K562 (cell line): ENCODE measurements around the gene TK1. TPM values are rescaled to one million over a fixed set of nuclear protein-coding genes. Genes with fewer than 3 reads are reported as not detected.

Experiments
- BACH1 ChIP-seq: fragments of 200-800 bp; sonication (Bioruptor generic); IDR thresholded peaks from 2 replicates; pipeline ENCODE4 v1.6.1; 2016; ENCODE audit warnings: missing genetic modification characterization, missing compliant biosample characterization
- BDP1 ChIP-seq: IDR thresholded peaks from 3 replicates; pipeline ENCODE4 v1.6.1; 2011; ENCODE audit not compliant: insufficient read length, insufficient read depth
- CSDE1 ChIP-seq, 2 experiments: fragments of 450-650 bp; IDR thresholded peaks; 2 replicates each; pipeline ENCODE4 v1.6.1; 2016; ENCODE audit warnings: mild to moderate bottlenecking in 1 of 2
- CXXC5 ChIP-seq: fragments of 250-450 bp; sonication (Bioruptor Pico); IDR thresholded peaks from 2 replicates; pipeline ENCODE4 v1.8.0; 2022; ENCODE audit warnings: inconsistent platforms, mild to moderate bottlenecking, moderate library complexity
- ELF1 ChIP-seq: fragments of 200-800 bp; sonication (Bioruptor generic); IDR thresholded peaks from 2 replicates; pipeline ENCODE4 v1.6.1; 2016; ENCODE audit warnings: missing genetic modification characterization, missing compliant biosample characterization
- ESRRA ChIP-seq: fragments of 450-650 bp; IDR thresholded peaks from 2 replicates; pipeline ENCODE4 v1.6.1; 2014; ENCODE audit warnings: low read depth, mild to moderate bottlenecking, moderate library complexity, borderline replicate concordance
- ETV5 ChIP-seq: sonication (generic); formaldehyde crosslinking; IDR thresholded peaks from 2 replicates; pipeline ENCODE4 v1.4.0; 2020; ENCODE audit warnings: low read depth, mild to moderate bottlenecking, missing genetic modification reagents
- POLR2B ChIP-seq: fragments of 450-650 bp; IDR thresholded peaks from 2 replicates; pipeline ENCODE4 v1.6.1; 2018; ENCODE audit warnings: low read depth; ENCODE audit not compliant: partially characterized antibody
- TBP ChIP-seq: optimal IDR thresholded peaks from 2 replicates; pipeline ENCODE3; 2011; ENCODE audit warnings: low read depth, low read length, improper control_type of control experiment
- ZBTB40 ChIP-seq, 2 experiments: fragments of 450-650 bp in 1 of 2; sonication (generic) in 1 of 2; formaldehyde crosslinking in 1 of 2; IDR thresholded peaks; 2 replicates each; pipeline versions ENCODE4 v1.7.1 to v1.9.0; 2016 to 2022; ENCODE audit warnings: inconsistent platforms in 1 of 2, mild to moderate bottlenecking in 1 of 2, missing genetic modification reagents in 1 of 2
- ZNF584 ChIP-seq: fragments of 200-800 bp; sonication (Bioruptor generic); IDR thresholded peaks from 2 replicates; pipeline ENCODE4 v1.6.1; 2016; ENCODE audit warnings: low read depth, mild to moderate bottlenecking, missing genetic modification characterization, missing compliant biosample characterization
- polyA plus RNA-seq, 8 experiments: library from polyadenylated mRNA; depleted of rRNA in 4 of 8; stranded (reverse) in 5 of 8; unstranded in 3 of 8; fragments of >200 nt; fragmentation: Nextera tagmentation in 2 of 8; fragmentation: Illumina TruSeq in 1 of 8; extraction: Ambion mirVana in 2 of 8; extraction: Trizol in 1 of 8; gene quantifications; 2 replicates each; pipeline versions ENCODE4 v1.2.1 to v1.2.3, GENCODE V29; 2011 to 2014; ENCODE audit warnings: inconsistent platforms in 1 of 8, missing spikeins in 1 of 8
- total RNA-seq, 7 experiments: library from RNA; depleted of rRNA in 6 of 7; stranded (reverse); fragments of >200 nt in 6 of 7; fragmentation: Illumina TruSeq in 2 of 7; extraction: Trizol in 2 of 7; gene quantifications; 2 replicates each; pipeline versions ENCODE4 v1.2.1 to v1.2.3, GENCODE V29; 2011 to 2021; ENCODE audit warnings: low replicate concordance in 1 of 7
- TF ChIP-seq, protein P1 (sequence below): fragments of 250-450 bp; sonication (Bioruptor Pico); IDR thresholded peaks from 2 replicates; pipeline ENCODE4 v1.4.0; 2020

TK1 gene
- total and polyA plus RNA-seq, 9 of the 15 experiments (the other 6 are each of a cell fraction or from before 2014, with no cell fraction given): 8.4 to 280 (median 103) TPM

DNA sequence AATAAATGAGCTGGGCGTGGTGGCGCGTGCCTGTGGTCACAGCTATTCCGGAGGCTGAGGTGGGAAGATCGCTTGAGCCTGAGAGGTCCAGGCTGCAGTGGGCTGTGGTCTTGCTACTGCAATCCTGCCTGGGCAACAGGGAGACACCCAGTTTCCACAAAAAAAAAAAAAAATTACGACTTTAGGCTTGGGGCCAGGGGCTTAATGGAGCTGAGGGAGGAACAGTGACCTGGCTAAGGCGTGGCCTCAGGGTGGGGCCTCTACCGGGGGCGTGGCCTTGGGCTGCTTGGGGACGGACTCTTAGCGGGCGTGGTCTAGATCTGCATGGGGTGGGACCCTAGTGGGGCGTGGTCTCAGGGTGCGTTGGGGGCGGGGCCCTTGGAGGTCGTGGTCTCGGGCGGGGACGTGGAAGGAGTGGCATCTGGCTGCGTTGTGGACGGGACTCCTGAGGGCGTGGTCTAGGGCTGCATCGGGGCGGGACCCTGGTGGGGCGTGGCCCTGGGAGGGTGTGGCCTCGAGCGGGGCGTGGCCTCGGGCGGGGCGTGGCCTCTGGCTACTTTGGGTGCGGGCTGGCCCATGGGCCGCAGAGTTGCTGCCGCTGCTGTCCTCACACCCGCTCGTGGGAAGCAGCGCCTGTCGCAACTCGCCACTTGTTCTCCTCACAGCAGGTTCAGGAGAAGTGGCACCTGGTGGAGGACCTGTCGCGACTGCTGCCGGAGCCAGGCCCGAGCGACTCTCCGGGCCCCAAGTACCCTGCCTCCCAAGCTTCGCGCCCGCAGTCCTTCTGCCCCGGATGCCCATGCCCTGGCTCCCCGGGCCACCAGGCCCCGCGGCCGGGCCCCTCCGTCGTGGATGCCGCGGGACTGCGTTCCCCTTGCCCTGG, 46.4 kb downstream of the TK1 start (continued):
- no peak for TF ChIP-seq BDP1
- peak; percentile 64 for TF ChIP-seq CXXC5 (CRISPR knock-in tag)
- no peak for TF ChIP-seq CSDE1 (IDR thresholded peaks at IDR 0.05)
- peak; percentile 50; the same call in 1 of the 2 replicates for TF ChIP-seq ETV5
- TF ChIP-seq ELF1 (tag): no peak
- peak; percentile 26; the same call in 1 of the 2 replicates for TF ChIP-seq ZBTB40 (IDR thresholded peaks at IDR 0.05)
- no peak for TF ChIP-seq ZBTB40 (CRISPR knock-in tag; IDR thresholded peaks at IDR 0.05)
- peak; percentile 82 for TF ChIP-seq TBP
- peak; percentile 24; the same call in 1 of the 2 replicates for TF ChIP-seq ESRRA
- TF ChIP-seq, protein P1, sequence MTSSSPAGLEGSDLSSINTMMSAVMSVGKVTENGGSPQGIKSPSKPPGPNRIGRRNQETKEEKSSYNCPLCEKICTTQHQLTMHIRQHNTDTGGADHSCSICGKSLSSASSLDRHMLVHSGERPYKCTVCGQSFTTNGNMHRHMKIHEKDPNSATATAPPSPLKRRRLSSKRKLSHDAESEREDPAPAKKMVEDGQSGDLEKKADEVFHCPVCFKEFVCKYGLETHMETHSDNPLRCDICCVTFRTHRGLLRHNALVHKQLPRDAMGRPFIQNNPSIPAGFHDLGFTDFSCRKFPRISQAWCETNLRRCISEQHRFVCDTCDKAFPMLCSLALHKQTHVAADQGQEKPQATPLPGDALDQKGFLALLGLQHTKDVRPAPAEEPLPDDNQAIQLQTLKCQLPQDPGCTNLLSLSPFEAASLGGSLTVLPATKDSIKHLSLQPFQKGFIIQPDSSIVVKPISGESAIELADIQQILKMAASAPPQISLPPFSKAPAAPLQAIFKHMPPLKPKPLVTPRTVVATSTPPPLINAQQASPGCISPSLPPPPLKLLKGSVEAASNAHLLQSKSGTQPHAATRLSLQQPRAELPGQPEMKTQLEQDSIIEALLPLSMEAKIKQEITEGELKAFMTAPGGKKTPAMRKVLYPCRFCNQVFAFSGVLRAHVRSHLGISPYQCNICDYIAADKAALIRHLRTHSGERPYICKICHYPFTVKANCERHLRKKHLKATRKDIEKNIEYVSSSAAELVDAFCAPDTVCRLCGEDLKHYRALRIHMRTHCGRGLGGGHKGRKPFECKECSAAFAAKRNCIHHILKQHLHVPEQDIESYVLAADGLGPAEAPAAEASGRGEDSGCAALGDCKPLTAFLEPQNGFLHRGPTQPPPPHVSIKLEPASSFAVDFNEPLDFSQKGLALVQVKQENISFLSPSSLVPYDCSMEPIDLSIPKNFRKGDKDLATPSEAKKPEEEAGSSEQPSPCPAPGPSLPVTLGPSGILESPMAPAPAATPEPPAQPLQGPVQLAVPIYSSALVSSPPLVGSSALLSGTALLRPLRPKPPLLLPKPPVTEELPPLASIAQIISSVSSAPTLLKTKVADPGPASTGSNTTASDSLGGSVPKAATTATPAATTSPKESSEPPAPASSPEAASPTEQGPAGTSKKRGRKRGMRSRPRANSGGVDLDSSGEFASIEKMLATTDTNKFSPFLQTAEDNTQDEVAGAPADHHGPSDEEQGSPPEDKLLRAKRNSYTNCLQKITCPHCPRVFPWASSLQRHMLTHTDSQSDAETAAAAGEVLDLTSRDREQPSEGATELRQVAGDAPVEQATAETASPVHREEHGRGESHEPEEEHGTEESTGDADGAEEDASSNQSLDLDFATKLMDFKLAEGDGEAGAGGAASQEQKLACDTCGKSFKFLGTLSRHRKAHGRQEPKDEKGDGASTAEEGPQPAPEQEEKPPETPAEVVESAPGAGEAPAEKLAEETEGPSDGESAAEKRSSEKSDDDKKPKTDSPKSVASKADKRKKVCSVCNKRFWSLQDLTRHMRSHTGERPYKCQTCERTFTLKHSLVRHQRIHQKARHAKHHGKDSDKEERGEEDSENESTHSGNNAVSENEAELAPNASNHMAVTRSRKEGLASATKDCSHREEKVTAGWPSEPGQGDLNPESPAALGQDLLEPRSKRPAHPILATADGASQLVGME (CRISPR knock-in tag): 0 out of 2 replicates have a peak, but pooled peaks have one; percentile 41
- no peak for TF ChIP-seq BACH1 (tag)
- TF ChIP-seq POLR2B: peak; percentile 45
- TF ChIP-seq ZNF584 (CRISPR knock-in tag): no peak
